ENCODE data around the gene ACOXL. TPM values are rescaled to one million over a fixed set of nuclear protein-coding genes. Genes with fewer than 3 reads are reported as not detected.

Gene ACOXL
- total and polyA plus RNA-seq, 2 of the 8 experiments (the other 6 are each of a cell fraction or from before 2014, with no cell fraction given) = 11.4 to 20.6 TPM

GRCh38 chr2:110752871-110753270 lies 20.5 kb downstream of the ACOXL start:
- Histone ChIP-seq H3K79me2 (ENCODE audit: control insufficient read depth in 1 of 2, insufficient read depth in 2 of 2, low read length in 2 of 2) (peaks cover 0 to 79% of the 10 kb centered on the region in 2 experiments; a peak in 3 of 4 replicates), H2BK5ac (ENCODE audit: low read depth, low read length) (no peak overlapping the region), H3K56ac (replicated peaks; ENCODE audit: insufficient read length, low read depth, low read length) (no peak overlapping the region), H2BK15ac (ENCODE audit: low read length) (no peak overlapping the region), H2AFZ (ENCODE audit: low read length) (no peak overlapping the region), H2BK20ac (ENCODE audit: low read length) (no peak overlapping the region), H3K4me3 (ENCODE audit: extremely low read depth in 1 of 4, insufficient read depth in 2 of 4, low read depth in 3 of 4, low read length in 4 of 4) (peak overlapping the region in 1 of 4 experiments; percentile 11; a peak in 1 of 8 replicates), H2BK12ac (ENCODE audit: low read depth, low read length) (no peak overlapping the region), H3K9ac (replicated peaks in 1 of 4; ENCODE audit: extremely low read depth in 1 of 4, low read depth in 3 of 4, low read length in 3 of 4) (no peak overlapping the region), H4K5ac (ENCODE audit: insufficient read length, low read depth, low read length) (peak overlapping the region; percentile 25), H3K36me3 (ENCODE audit: control insufficient read depth in 2 of 4, insufficient read depth in 4 of 4, low read length in 3 of 4) (no peaks in the 10 kb centered on the region; a peak in 1 of 8 replicates), H3K9me3 (ENCODE audit: insufficient read depth in 2 of 2, low read depth in 1 of 2, low read length in 1 of 2) (no peaks in the 10 kb centered on the region), H4K20me1 (replicated peaks in 1 of 2; ENCODE audit: control insufficient read depth in 1 of 2, insufficient read depth in 2 of 2, low read length in 2 of 2) (peaks cover 0 to 2% of the 10 kb centered on the region in 2 experiments), H3K23me2 (ENCODE audit: low read depth, low read length) (no peaks in the 10 kb centered on the region; the same call in 1 of the 2 replicates), H3K23ac (ENCODE audit: insufficient read length) (no peak overlapping the region), H3K79me1 (ENCODE audit: low read depth, low read length) (0 out of 2 replicates have a peak, but pooled peaks cover 7% of the 10 kb centered on the region), H3K27ac (ENCODE audit: low read depth, low read length) (no peak overlapping the region), H3K4me2 (ENCODE audit: insufficient read depth in 1 of 2, low read depth in 2 of 2, low read length in 2 of 2) (peak overlapping the region in 1 of 2 experiments; percentile 29; a peak in 2 of 4 replicates), H2BK120ac (replicated peaks; ENCODE audit: low read depth, low read length) (no peak overlapping the region), H3K27me3 (replicated peaks in 1 of 4; ENCODE audit: control insufficient read depth in 3 of 4, extremely low read depth in 1 of 4, insufficient read depth in 3 of 4, low read length in 3 of 4) (no peaks in the 10 kb centered on the region), H3K4me1 (replicated peaks in 1 of 4; ENCODE audit: control insufficient read depth in 3 of 4, insufficient read depth in 4 of 4, low read length in 3 of 4) (peaks cover 6 to 16% (median 11%) of the 10 kb centered on the region in 4 experiments; a peak in 5 of 7 replicates), H4K91ac (replicated peaks; ENCODE audit: insufficient read length, low read length) (no peak overlapping the region), H4K8ac (ENCODE audit: extremely low read depth, insufficient read depth, low read length) (no peak overlapping the region), H3K18ac (ENCODE audit: extremely low read depth, low read length) (no peak overlapping the region; the same call in 1 of the 2 replicates), H3K4ac (replicated peaks; ENCODE audit: insufficient read length, low read depth, low read length) (no peak overlapping the region), H3K14ac (ENCODE audit: insufficient read length) (no peak overlapping the region), H2AK5ac (ENCODE audit: low read depth, low read length) (no peak overlapping the region)
- no peak for DNase-seq (ENCODE audit: low read depth in 1 of 2, low spot score in 2 of 2)
- peak; percentile 24 for FAIRE-seq
- TF ChIP-seq JUND (IDR thresholded peaks at IDR 0.05; ENCODE audit: low read length) (no peak), RFX5 (IDR thresholded peaks at IDR 0.05; ENCODE audit: borderline replicate concordance, low read depth, low read length) (no peak), SAP30 (IDR thresholded peaks at IDR 0.05; ENCODE audit: insufficient read depth, insufficient replicate concordance, low read length) (no peak), NRF1 (IDR thresholded peaks at IDR 0.05; ENCODE audit: low read depth, low read length) (no peak)
- 76% methylated on average over 2 of the region's 2 CpGs; no CpG with 5 or more reads in 1 of the 2 experiments for WGBS, 2 experiments (ENCODE audit: extremely low coverage in 1 of 2, insufficient coverage in 1 of 2, insufficient read length in 1 of 2, insufficient replicate concordance in 2 of 2, low coverage in 1 of 2, low lambda C conversion rate in 2 of 2, missing lambda C conversion rate in 1 of 2)
- ChIA-PET CTCF (ENCODE audit: partially characterized antibody) (interaction anchor here (1.4 to 1.7 kb wide), 2 partner anchors 33 to 40 kb away, joined by 3 to 5 read pairs; no protein-coding TSS in a partner anchor), POLR2A (ENCODE audit: partially characterized antibody) (interaction anchor here (0.6 kb wide), 1 partner anchor 28 kb away, joined by 3 read pairs; no protein-coding TSS in a partner anchor)
